ENCODE measurements around the gene LCLAT1.

DNA sequence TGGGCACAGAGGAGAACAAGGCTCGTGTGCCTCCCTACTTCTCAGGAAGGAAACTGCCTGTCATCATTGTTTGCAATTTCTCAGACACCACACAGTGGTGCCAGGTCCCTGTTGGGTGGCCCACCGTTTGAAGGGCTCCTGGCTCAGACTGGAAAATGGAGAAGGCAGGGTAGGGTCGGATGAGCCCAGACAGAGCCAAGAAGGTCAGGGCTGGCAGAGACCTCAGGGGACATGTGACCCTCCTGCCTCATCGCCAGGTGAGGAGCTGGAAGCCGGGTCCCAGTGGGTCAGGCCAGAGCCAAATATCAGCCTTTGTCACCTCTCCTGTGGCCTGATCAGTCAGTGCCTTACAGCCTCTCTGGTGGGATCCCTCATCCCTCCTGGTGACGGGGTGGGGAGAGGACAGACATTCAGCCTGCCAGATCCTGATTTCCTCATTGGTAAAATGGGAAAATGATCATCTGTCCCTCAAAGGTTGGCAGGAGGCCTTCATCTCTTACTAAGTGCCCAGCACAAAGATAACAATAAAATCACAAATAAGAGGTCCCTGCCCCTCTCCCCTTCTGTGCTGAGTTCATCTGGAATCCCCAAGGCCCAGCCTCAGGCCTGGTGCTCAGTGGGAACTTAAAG, 242.6 kb downstream of the LCLAT1 start:
- TF ChIP-seq POLR2A (IDR thresholded peaks at IDR 0.05; ENCODE audit: low read depth, low read length): no peak
- no peak for TF ChIP-seq POLR2AphosphoS5 (IDR thresholded peaks at IDR 0.05; ENCODE audit: low read depth, low read length)
- no peak for TF ChIP-seq TAF1 (IDR thresholded peaks at IDR 0.05; ENCODE audit: borderline replicate concordance, low read depth, low read length)

Data from GM12892 (cell line).